ENCODE results near the gene RASSF3.

Gene RASSF3

GRCh38 chr12:64610079-64610659 lies at the start of gene RASSF3:
Gene RASSF3, plus strand, starts transcription at chr12:64610495. Its CDS starts 138 bp downstream, at chr12:64610633.
- TF ChIP-seq CTCF (IDR thresholded peaks at IDR 0.05), result no peak

- no peak for TF ChIP-seq CTCF (IDR thresholded peaks at IDR 0.05)
Measured at GRCh38 chr12:64561302-64562136, 48.8 kb upstream of the RASSF3 start.

GRCh38 chr12:64566122-64566521 lies 44.2 kb upstream of the RASSF3 start:
- TF ChIP-seq CTCF (IDR thresholded peaks at IDR 0.05), result no peak

GRCh38 chr12:64566831-64567517 lies 43.3 kb upstream of the RASSF3 start:
- TF ChIP-seq CTCF (IDR thresholded peaks at IDR 0.05), result no peak

GRCh38 chr12:64567570-64567969 lies 42.7 kb upstream of the RASSF3 start:
- TF ChIP-seq CTCF (IDR thresholded peaks at IDR 0.05), result no peak

GRCh38 chr12:64568298-64568697 lies 42.0 kb upstream of the RASSF3 start:
- TF ChIP-seq CTCF (IDR thresholded peaks at IDR 0.05), result no peak

- TF ChIP-seq CTCF (IDR thresholded peaks at IDR 0.05), result no peak
Measured at GRCh38 chr12:64569923-64570691, 40.2 kb upstream of the RASSF3 start.
